IMR-90 (cell line): ENCODE measurements around the gene RENBP. TPM values are rescaled to one million over a fixed set of nuclear protein-coding genes. Genes with fewer than 3 reads are reported as not detected.
A peak's percentile ranks its signal among the peaks of the same experiment; 100 is the strongest.

ENCODE experiments used
- ATAC-seq: fragments of 200-7000 bp; cut with Tn5 transposase; 2 replicates; pipeline ENCODE4 v1.9.1; 2020; ENCODE audit warnings: low read depth, mild to moderate bottlenecking, moderate library complexity
- BruUV-seq: library from RNA; stranded (reverse); fragments of 400-500 nt; replicated peaks from 2 replicates; lab custom pipeline; 2021; lab: Mats Ljungman, UMichigan
- CTCF ChIA-PET: fragments of 300-600 bp; formaldehyde crosslinking; extraction: SDS; loops from one replicate; lab custom pipeline; 2021; ENCODE audit warnings: antibody characterized with exemption; lab: Yijun Ruan, JAX
- POLR2A ChIA-PET: fragments of 300-600 bp; sonication (Branson Sonifier 250); formaldehyde crosslinking; loops from one replicate; lab custom pipeline; 2022; ENCODE audit warnings: antibody characterized with exemption; ENCODE audit not compliant: unreplicated experiment; lab: Charles Lee
- DNase-seq: peaks from one replicate; pipeline ENCODE4 v3.0.0; 2013
- H2AFZ ChIP-seq: replicated peaks from 2 replicates; pipeline ENCODE3; 2013; ENCODE audit warnings: low read length, mild to moderate bottlenecking; ENCODE audit not compliant: poor library complexity
- H2AK5ac ChIP-seq: 2 replicates; pipeline ENCODE4 v1.6.1; 2013; ENCODE audit warnings: low read depth, low read length, inconsistent platforms
- H2AK9ac ChIP-seq: replicated peaks from 2 replicates; pipeline ENCODE3; 2013; ENCODE audit warnings: mild to moderate bottlenecking, low read depth, low read length, moderate library complexity; ENCODE audit not compliant: poor library complexity
- H2BK120ac ChIP-seq: 2 replicates; pipeline ENCODE4 v1.6.1; 2013; ENCODE audit warnings: low read depth, low read length, inconsistent platforms
- H2BK15ac ChIP-seq: 3 replicates; pipeline ENCODE4 v1.6.1; 2013; ENCODE audit warnings: low read depth, low read length, inconsistent platforms
- H2BK20ac ChIP-seq: 2 replicates; pipeline ENCODE4 v1.6.1; 2013; ENCODE audit warnings: low read depth, mild to moderate bottlenecking, inconsistent platforms, low read length, moderate library complexity
- H2BK5ac ChIP-seq: 2 replicates; pipeline ENCODE4 v1.6.1; 2013; ENCODE audit warnings: mild to moderate bottlenecking, low read depth, low read length, inconsistent platforms; ENCODE audit not compliant: poor library complexity, severe bottlenecking
- H3K14ac ChIP-seq: replicated peaks from 2 replicates; pipeline ENCODE4 v1.6.1; 2013; ENCODE audit warnings: low read depth, low read length, inconsistent platforms
- H3K18ac ChIP-seq: 2 replicates; pipeline ENCODE4 v1.6.1; 2013; ENCODE audit warnings: low read depth, low read length, control low read depth
- H3K23ac ChIP-seq: 2 replicates; pipeline ENCODE4 v1.6.1; 2013; ENCODE audit warnings: low read depth, low read length, inconsistent platforms
- H3K27ac ChIP-seq: 2 replicates; pipeline ENCODE4 v1.5.1; 2013; ENCODE audit warnings: mild to moderate bottlenecking, control low read depth, low read length; ENCODE audit not compliant: insufficient read depth
- H3K27me3 ChIP-seq: 2 replicates; pipeline ENCODE4 v1.6.1; 2013; ENCODE audit warnings: low read length; ENCODE audit not compliant: control insufficient read depth, insufficient read depth
- H3K36me3 ChIP-seq: 2 replicates; pipeline ENCODE4 v1.6.1; 2013; ENCODE audit warnings: low read length, mixed read lengths; ENCODE audit not compliant: control insufficient read depth, insufficient read depth
- H3K4ac ChIP-seq: 2 replicates; pipeline ENCODE4 v1.6.1; 2013; ENCODE audit warnings: low read depth, low read length, inconsistent platforms
- H3K4me1 ChIP-seq: 2 replicates; pipeline ENCODE4 v1.6.1; 2013; ENCODE audit warnings: low read length, mixed read lengths; ENCODE audit not compliant: control insufficient read depth, insufficient read depth
- H3K4me2 ChIP-seq: 2 replicates; pipeline ENCODE4 v1.6.1; 2013; ENCODE audit warnings: low read depth, mild to moderate bottlenecking, control low read depth, low read length, moderate library complexity
- H3K4me3 ChIP-seq: 2 replicates; pipeline ENCODE4 v1.5.1; 2013; ENCODE audit warnings: low read depth, mild to moderate bottlenecking, control low read depth, low read length, moderate library complexity; ENCODE audit not compliant: insufficient read depth
- H3K56ac ChIP-seq: 2 replicates; pipeline ENCODE4 v1.6.1; 2013; ENCODE audit warnings: low read length, inconsistent platforms; ENCODE audit not compliant: insufficient read depth; ENCODE audit errors: extremely low read depth
- H3K79me1 ChIP-seq, 2 experiments: 2 replicates each; pipeline ENCODE4 v1.6.1; 2013; ENCODE audit warnings: low read length in 2 of 2, inconsistent platforms in 1 of 2, low read depth in 1 of 2
- H3K9ac ChIP-seq: 2 replicates; pipeline ENCODE4 v1.6.1; 2013; ENCODE audit warnings: low read depth, low read length, control low read depth
- H3K9me1 ChIP-seq: 2 replicates; pipeline ENCODE4 v1.6.1; 2013; ENCODE audit warnings: low read length, inconsistent platforms; ENCODE audit not compliant: insufficient read depth
- H3K9me3 ChIP-seq: 2 replicates; pipeline ENCODE4 v1.6.1; 2013; ENCODE audit warnings: low read length; ENCODE audit not compliant: control insufficient read depth, insufficient read depth
- H4K20me1 ChIP-seq: 2 replicates; pipeline ENCODE4 v1.6.1; 2013; ENCODE audit warnings: low read length, inconsistent platforms; ENCODE audit not compliant: insufficient read depth
- H4K5ac ChIP-seq: 2 replicates; pipeline ENCODE4 v1.6.1; 2013; ENCODE audit warnings: mild to moderate bottlenecking, low read depth, low read length, control low read depth
- H4K8ac ChIP-seq, 2 experiments: 2 replicates each; pipeline ENCODE4 v1.6.1; 2013; ENCODE audit warnings: low read depth in 2 of 2, low read length in 2 of 2, control low read depth in 1 of 2, inconsistent platforms in 1 of 2
- H4K91ac ChIP-seq: 2 replicates; pipeline ENCODE4 v1.6.1; 2013; ENCODE audit warnings: low read depth, low read length, inconsistent platforms; ENCODE audit not compliant: insufficient read depth
- CEBPB ChIP-seq: IDR thresholded peaks from 2 replicates; pipeline ENCODE4 v1.6.1; 2012; ENCODE audit warnings: low read depth, low read length, improper control_type of control experiment
- MAFK ChIP-seq: IDR thresholded peaks from 2 replicates; pipeline ENCODE4 v1.6.1; 2012; ENCODE audit warnings: low read depth, low read length, improper control_type of control experiment
- MXI1 ChIP-seq: IDR thresholded peaks from 2 replicates; pipeline ENCODE4 v1.6.1; 2012; ENCODE audit warnings: low read depth, mild to moderate bottlenecking, low read length, moderate library complexity, borderline replicate concordance
- RCOR1 ChIP-seq: IDR thresholded peaks from 2 replicates; pipeline ENCODE4 v1.6.1; 2012; ENCODE audit warnings: mild to moderate bottlenecking, low read length, improper control_type of control experiment; ENCODE audit not compliant: insufficient replicate concordance
- WGBS, 2 experiments: methylation state at CpG; one replicate each; pipeline versions ENCODE4 v1.1.5 to v1.1.7; 2013; ENCODE audit warnings: missing lambda C conversion rate in 2 of 2; ENCODE audit not compliant: insufficient read length in 1 of 2; ENCODE audit errors: extremely low coverage in 2 of 2; 5-methylcytosine and 5-hydroxymethylcytosine counted together
- dilution Hi-C: fragments of 300-500 bp; cut with HindIII; formaldehyde crosslinking; loops from one replicate; pipeline ENCODE4 v1.14.3; 2018; ENCODE audit warnings: low sequenced_read_pairs; ENCODE audit not compliant: unreplicated experiment
- in situ Hi-C: fragments of 300-500 bp; cut with MboI; formaldehyde crosslinking; loops from 3 replicates; pipeline ENCODE4 v1.14.3; 2019; ENCODE audit warnings: low sequenced_read_pairs, inconsistent platforms, mixed read lengths
- intact Hi-C: fragments of 100-400 bp; cut with micrococcal nuclease; formaldehyde crosslinking; loops from 2 replicates; pipeline ENCODE4 v1.10.0; 2022
- polyA plus RNA-seq, 3 experiments: library from polyadenylated mRNA; depleted of rRNA; stranded (reverse); fragments of >200 nt; gene quantifications; 2 replicates each; pipeline ENCODE4 v1.2.3, GENCODE V29; 2012; ENCODE audit warnings: low replicate concordance in 1 of 3
- total RNA-seq: library from RNA; depleted of rRNA; stranded (reverse); fragments of >200 nt; gene quantifications from 2 replicates; pipeline ENCODE4 v1.2.3, GENCODE V29; 2012

RENBP gene
- total and polyA plus RNA-seq, 2 of the 4 experiments (the other 2 are of a cell fraction): 0.15 to 0.18 TPM

- no peak for TF ChIP-seq CEBPB
Measured at GRCh38 chrX:153967536-153968224, 23.2 kb upstream of the RENBP start (continued).

- DNase-seq (peak; percentile 43), ATAC-seq (no peak)
- H3K4ac ChIP-seq: no peak overlapping the region
- H2BK15ac ChIP-seq: no peak overlapping the region
- in situ Hi-C loops: loop anchor here (10.0 kb wide), 1 partner anchor 202 kb away; the partner anchor contains the start of gene PLXNB3
- H3K4me3 ChIP-seq: no peak overlapping the region
- H3K36me3 ChIP-seq: peaks cover 18% of the 10 kb centered on the region
- no peak overlapping the region for H3K9ac ChIP-seq
- 0 out of 2 replicates have a peak, but pooled peaks have one; percentile 28 for TF ChIP-seq MXI1
- TF ChIP-seq RCOR1: no peak
- no peak for TF ChIP-seq MAFK
- H3K27ac ChIP-seq: peak overlapping the region; percentile 4; the same call in 1 of the 2 replicates
- ChIA-PET CTCF (interaction anchor here (0.9 kb wide), 1 partner anchor 20 kb away, joined by 3 read pairs; no protein-coding TSS in a partner anchor), POLR2A (no interaction called here)
- H3K18ac ChIP-seq: no peak overlapping the region
- H2BK20ac ChIP-seq: no peak overlapping the region
- no peak overlapping the region for H2AK5ac ChIP-seq
- H4K91ac ChIP-seq: no peak overlapping the region
- dilution Hi-C loops: no loop called here
- H2AFZ ChIP-seq: no peak overlapping the region
- no peak overlapping the region for H2BK120ac ChIP-seq
- H3K79me1 ChIP-seq: peaks cover 5 to 19% of the 10 kb centered on the region in 2 experiments; a peak in 2 of 4 replicates
- H4K20me1 ChIP-seq: peaks cover 78% of the 10 kb centered on the region
- BruUV-seq: no TSS peak
- peaks cover 18% of the 10 kb centered on the region for H3K4me1 ChIP-seq
- H3K9me1 ChIP-seq: peaks cover 9% of the 10 kb centered on the region; the same call in 1 of the 2 replicates
- no peak overlapping the region for H2BK5ac ChIP-seq
- no peaks in the 10 kb centered on the region for H3K9me3 ChIP-seq
- peak overlapping the region; percentile 57 for H2AK9ac ChIP-seq
- no peak overlapping the region; the same call in 1 of the 2 replicates for H3K23ac ChIP-seq
- H4K5ac ChIP-seq: no peak overlapping the region
- intact Hi-C loops: no loop called here
- 83% methylated on average over 1 of the region's 14 CpGs; no CpG with 5 or more reads in 1 of the 2 experiments for WGBS, 2 experiments
- no peaks in the 10 kb centered on the region for H3K27me3 ChIP-seq
- H4K8ac ChIP-seq: no peak overlapping the region
- H3K4me2 ChIP-seq: peak overlapping the region; percentile 8; the same call in 1 of the 2 replicates
- no peak overlapping the region for H3K14ac ChIP-seq
- no peak overlapping the region for H3K56ac ChIP-seq
Measured at GRCh38 chrX:153966841-153967535, 22.5 kb upstream of the RENBP start.
